Measurements from ENCODE around the gene PROK1. TPM values are rescaled to one million over a fixed set of nuclear protein-coding genes. Genes with fewer than 3 reads are reported as not detected.
A peak's percentile ranks its signal among the peaks of the same experiment; 100 is the strongest.

PROK1 gene
- total and polyA plus RNA-seq, 2 of the 4 experiments (the other 2 are of a cell fraction), result not detected

DNA sequence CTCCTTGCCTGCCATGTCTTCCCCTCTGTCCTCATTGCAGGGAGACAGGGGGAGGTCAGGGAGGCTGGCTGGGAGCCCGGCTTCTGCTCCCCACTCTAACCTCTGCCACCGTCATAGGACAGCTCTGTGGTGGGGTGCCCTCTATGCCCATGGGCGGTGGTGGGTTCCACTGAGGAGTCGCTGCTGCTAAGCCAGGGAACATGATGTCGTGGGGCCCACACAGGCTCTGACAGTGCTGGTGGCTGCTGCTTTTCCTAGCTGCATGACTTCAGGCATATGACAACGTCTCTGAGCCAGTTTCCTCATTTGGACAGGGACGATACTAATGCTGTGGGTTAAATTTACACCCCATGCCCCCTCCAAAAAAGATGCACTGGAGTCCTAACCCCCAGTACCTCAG, 53.3 kb downstream of the PROK1 start:
- Histone ChIP-seq H3K4ac (ENCODE audit: low read depth, low read length) (no peak overlapping the region), H3K9ac (ENCODE audit: low read depth, low read length) (no peak overlapping the region), H3K4me3 (ENCODE audit: insufficient read depth, low read depth, low read length) (no peak overlapping the region), H3K27ac (ENCODE audit: insufficient read depth, low read length) (no peak overlapping the region), H3K4me2 (ENCODE audit: low read depth, low read length) (no peak overlapping the region), H4K8ac (ENCODE audit: low read depth in 2 of 2, low read length in 2 of 2) (no peak overlapping the region), H3K14ac (replicated peaks; ENCODE audit: low read depth, low read length) (no peak overlapping the region), H3K4me1 (ENCODE audit: control insufficient read depth, insufficient read depth, low read length) (no peaks in the 10 kb centered on the region), H2AK9ac (replicated peaks; ENCODE audit: low read depth, low read length, poor library complexity) (peak overlapping the region; percentile 42), H3K18ac (ENCODE audit: low read depth, low read length) (no peak overlapping the region), H3K56ac (ENCODE audit: extremely low read depth, insufficient read depth, low read length) (no peak overlapping the region), H4K20me1 (ENCODE audit: insufficient read depth, low read length) (no peaks in the 10 kb centered on the region), H3K36me3 (ENCODE audit: control insufficient read depth, insufficient read depth, low read length) (no peaks in the 10 kb centered on the region), H4K91ac (ENCODE audit: insufficient read depth, low read depth, low read length) (no peak overlapping the region), H2AK5ac (ENCODE audit: low read depth, low read length) (no peak overlapping the region), H3K79me1 (ENCODE audit: low read depth in 1 of 2, low read length in 2 of 2) (no peaks in the 10 kb centered on the region), H3K23ac (ENCODE audit: low read depth, low read length) (no peak overlapping the region), H2AFZ (replicated peaks; ENCODE audit: low read length, poor library complexity) (no peak overlapping the region), H2BK5ac (ENCODE audit: low read depth, low read length, poor library complexity, severe bottlenecking) (no peak overlapping the region), H4K5ac (ENCODE audit: low read depth, low read length) (no peak overlapping the region), H2BK15ac (ENCODE audit: low read depth, low read length) (no peak overlapping the region), H3K9me1 (ENCODE audit: insufficient read depth, low read length) (no peaks in the 10 kb centered on the region), H3K9me3 (ENCODE audit: control insufficient read depth, insufficient read depth, low read length) (no peaks in the 10 kb centered on the region), H3K27me3 (ENCODE audit: control insufficient read depth, insufficient read depth, low read length) (peaks cover 54% of the 10 kb centered on the region), H2BK20ac (ENCODE audit: low read depth, low read length) (no peak overlapping the region), H2BK120ac (ENCODE audit: low read depth, low read length) (no peak overlapping the region)
- 50% methylated on average over 4 of the region's 7 CpGs; no CpG with 5 or more reads in 1 of the 2 experiments for WGBS, 2 experiments (ENCODE audit: extremely low coverage in 2 of 2, insufficient read length in 1 of 2)
- in situ Hi-C loops (cut with MboI; ENCODE audit: low sequenced_read_pairs), result no loop called here
- ChIA-PET POLR2A (ENCODE audit: unreplicated experiment) (no interaction called here), CTCF (interaction anchor here (0.7 kb wide), 1 partner anchor 192 kb away, joined by 4 read pairs; no protein-coding TSS in a partner anchor)
- dilution Hi-C loops (cut with HindIII; ENCODE audit: low sequenced_read_pairs, unreplicated experiment), result no loop called here
- intact Hi-C loops (cut with micrococcal nuclease), result no loop called here
- no peak for TF ChIP-seq NFE2L2 (IDR thresholded peaks at IDR 0.05; ENCODE audit: low read depth, low read length)
- TF ChIP-seq SMC3 (IDR thresholded peaks at IDR 0.05; ENCODE audit: low read depth, low read length), result no peak
- no peak for TF ChIP-seq CEBPB (IDR thresholded peaks at IDR 0.05; ENCODE audit: low read depth, low read length)
- TF ChIP-seq MAZ (IDR thresholded peaks at IDR 0.05; ENCODE audit: borderline replicate concordance, low read depth, low read length), result no peak
- no peak for TF ChIP-seq RCOR1 (IDR thresholded peaks at IDR 0.05; ENCODE audit: insufficient replicate concordance, low read length)
- no peak for TF ChIP-seq BHLHE40 (IDR thresholded peaks at IDR 0.05; ENCODE audit: low read depth, low read length)
- TF ChIP-seq RFX5 (IDR thresholded peaks at IDR 0.05; ENCODE audit: low read depth, low read length), result no peak
- no peak for TF ChIP-seq RAD21 (IDR thresholded peaks at IDR 0.05; ENCODE audit: low read length)
- TF ChIP-seq, protein P1, sequence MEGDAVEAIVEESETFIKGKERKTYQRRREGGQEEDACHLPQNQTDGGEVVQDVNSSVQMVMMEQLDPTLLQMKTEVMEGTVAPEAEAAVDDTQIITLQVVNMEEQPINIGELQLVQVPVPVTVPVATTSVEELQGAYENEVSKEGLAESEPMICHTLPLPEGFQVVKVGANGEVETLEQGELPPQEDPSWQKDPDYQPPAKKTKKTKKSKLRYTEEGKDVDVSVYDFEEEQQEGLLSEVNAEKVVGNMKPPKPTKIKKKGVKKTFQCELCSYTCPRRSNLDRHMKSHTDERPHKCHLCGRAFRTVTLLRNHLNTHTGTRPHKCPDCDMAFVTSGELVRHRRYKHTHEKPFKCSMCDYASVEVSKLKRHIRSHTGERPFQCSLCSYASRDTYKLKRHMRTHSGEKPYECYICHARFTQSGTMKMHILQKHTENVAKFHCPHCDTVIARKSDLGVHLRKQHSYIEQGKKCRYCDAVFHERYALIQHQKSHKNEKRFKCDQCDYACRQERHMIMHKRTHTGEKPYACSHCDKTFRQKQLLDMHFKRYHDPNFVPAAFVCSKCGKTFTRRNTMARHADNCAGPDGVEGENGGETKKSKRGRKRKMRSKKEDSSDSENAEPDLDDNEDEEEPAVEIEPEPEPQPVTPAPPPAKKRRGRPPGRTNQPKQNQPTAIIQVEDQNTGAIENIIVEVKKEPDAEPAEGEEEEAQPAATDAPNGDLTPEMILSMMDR (conservative IDR thresholded peaks at IDR 0.05; ENCODE audit: low read depth, low read length), result no peak
- no peak for TF ChIP-seq MAFK (IDR thresholded peaks at IDR 0.05; ENCODE audit: low read depth, low read length)
- TF ChIP-seq ELK1 (IDR thresholded peaks at IDR 0.05; ENCODE audit: borderline replicate concordance, low read depth, low read length), result no peak
- TF ChIP-seq MXI1 (IDR thresholded peaks at IDR 0.05; ENCODE audit: borderline replicate concordance, low read depth, low read length), result no peak
- no peak for TF ChIP-seq POLR2A (IDR thresholded peaks at IDR 0.05; ENCODE audit: low read depth, low read length)
- TF ChIP-seq USF2 (IDR thresholded peaks at IDR 0.05; ENCODE audit: low read depth, low read length), result no peak
- no peak for TF ChIP-seq CHD1 (IDR thresholded peaks at IDR 0.05; ENCODE audit: low read depth, low read length)
- no peak for TF ChIP-seq FOS (IDR thresholded peaks at IDR 0.05; ENCODE audit: low read depth, low read length)
- DNase-seq (no peak), ATAC-seq (ENCODE audit: low read depth) (no peak)
- BruUV-seq (replicated peaks), result no TSS peak
